ENCODE results near the gene FNTB.
"Not testable (repeated sequence)": the region's sequence is repeated elsewhere in the genome, so short reads cannot be mapped to it uniquely, and the experiment has no call there.

Gene FNTB

DNA sequence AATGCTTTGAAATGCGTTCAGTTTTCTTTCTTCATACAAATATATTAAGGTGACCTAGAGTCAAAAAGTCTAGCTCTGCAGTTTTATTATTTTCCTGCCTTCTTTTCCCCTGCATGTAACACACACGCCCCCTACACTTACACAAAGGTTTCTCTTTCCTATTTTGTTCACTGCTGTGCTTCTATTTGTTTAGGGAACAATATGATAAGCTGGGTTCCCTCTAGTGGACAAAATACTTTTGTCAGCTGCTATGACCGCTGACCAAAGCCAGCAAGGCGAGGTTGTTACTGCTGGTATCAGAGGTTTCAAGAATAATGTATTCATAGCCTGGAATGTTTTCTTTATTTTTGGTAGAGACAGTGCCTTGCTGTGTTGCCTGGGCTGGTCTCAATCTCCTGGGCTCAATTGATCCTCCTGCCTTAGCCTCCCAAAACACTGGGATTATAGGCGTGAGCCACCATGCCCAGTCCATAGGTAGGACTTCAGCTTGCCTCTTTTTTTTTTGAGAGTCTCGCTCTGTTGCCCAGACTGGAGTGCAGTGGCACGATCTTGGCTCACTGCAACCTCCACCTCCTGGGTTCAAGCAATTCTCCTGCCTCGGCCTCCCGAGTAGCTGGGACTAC lies 33.4 kb downstream of the FNTB start:
- peak; percentile 72 for DNase-seq

DNA sequence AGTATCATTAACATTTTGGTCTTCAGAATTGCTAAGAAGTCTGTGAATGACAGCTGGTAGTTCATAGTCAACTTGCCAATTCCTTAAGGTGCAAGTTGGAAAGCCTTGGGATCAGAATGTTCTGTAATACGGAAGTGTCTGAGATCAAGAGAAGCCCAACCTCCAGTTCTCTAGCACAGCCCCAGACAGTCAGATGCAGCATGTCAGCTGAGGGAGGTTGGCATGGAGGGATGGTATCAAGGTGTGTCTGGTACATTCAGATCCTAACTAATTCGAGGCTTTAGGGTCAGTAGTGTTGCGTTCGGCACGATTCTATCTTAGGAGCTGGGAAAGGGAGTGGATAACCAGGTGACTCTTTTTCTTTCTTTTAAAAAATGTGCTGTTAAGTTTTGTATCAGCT lies 38.3 kb downstream of the FNTB start:
- DNase-seq: no peak

DNA sequence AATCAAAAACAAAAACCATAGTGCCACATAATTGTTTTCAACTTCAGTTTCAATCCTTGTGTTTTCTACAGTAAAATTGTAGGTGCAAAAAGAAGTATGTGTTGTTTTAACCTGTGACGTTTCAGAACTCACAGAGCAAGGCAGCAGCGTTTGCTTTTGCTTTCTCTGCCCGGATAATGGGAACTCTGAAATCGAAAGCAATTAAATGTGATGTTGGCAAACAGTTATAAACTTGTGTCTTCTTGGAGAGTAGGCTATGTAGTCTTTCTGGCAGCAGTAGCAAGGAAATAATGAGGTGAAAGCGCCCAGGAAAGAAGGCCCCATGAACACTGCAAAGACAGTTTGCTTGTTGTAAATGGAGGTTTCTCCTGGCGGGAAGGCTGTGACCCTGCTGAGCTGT lies 39.1 kb downstream of the FNTB start:
- DNase-seq: no peak

DNA sequence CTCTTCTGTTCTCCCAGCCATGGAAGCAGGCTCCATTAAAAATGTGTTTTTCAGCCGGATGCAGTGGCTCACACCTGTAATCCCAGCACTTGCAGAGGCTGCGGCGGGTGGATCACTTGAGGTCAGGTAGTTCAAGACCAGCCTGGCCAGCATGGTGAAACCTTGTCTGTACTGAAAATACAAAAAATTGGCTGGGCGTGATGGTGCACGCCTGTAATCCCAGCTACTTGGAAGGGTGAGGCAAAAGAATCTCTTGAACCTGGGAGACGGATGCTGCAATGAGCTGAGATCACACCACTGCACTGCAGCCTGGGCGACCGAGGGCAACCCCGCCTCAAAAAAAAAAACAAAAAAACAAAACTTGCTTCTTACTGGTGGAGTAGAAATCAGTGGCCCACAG lies 39.8 kb downstream of the FNTB start:
- DNase-seq: no peak

DNA sequence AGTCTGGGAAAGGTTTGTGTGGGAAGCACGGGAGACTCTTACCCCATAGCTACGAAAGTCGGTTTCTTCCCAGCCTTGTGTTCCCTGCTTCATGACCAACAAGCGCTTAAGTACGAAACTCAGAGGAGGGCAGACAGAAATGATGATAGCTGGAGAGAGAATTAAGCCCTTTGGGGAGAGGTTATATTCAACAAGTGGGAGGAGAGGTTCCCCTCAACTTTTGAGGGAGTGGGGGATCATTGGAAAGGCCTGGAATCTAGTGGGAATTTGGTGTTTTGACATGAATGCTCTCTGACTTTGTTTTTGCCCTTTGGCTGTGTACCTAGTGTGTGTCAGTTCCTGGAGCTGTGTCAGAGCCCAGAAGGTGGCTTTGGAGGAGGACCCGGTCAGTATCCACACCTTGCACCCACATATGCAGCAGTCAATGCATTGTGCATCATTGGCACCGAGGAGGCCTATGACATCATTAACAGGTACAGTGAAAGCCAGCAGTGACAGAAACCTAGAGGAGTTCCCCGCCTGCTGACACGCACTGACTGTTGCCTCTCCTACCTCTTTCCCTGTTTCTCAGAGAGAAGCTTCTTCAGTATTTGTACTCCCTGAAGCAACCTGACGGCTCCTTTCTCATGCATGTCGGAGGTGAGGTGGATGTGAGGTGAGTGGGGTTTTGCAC lies 40.6 kb downstream of the FNTB start:
- no peak for DNase-seq

DNA sequence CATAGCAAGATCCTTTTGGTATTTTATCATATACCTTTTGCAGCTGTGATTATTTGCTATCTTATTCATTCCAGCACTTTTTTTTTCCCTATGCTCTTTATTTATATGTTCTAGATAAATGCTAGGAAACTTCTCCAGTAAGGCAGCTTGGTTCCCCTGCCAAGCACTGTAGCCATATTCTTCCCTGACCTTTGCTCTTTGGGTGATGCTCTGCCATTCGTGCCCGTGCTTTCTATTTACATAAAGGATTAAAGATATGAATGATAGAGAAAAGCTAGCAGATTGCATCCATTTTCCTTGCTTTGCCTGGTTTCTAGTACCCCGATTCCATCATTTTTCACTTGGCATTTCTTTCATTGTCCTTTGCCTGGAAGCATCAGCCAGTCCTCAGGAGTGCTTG lies 42.2 kb downstream of the FNTB start:
- no peak for DNase-seq

DNA sequence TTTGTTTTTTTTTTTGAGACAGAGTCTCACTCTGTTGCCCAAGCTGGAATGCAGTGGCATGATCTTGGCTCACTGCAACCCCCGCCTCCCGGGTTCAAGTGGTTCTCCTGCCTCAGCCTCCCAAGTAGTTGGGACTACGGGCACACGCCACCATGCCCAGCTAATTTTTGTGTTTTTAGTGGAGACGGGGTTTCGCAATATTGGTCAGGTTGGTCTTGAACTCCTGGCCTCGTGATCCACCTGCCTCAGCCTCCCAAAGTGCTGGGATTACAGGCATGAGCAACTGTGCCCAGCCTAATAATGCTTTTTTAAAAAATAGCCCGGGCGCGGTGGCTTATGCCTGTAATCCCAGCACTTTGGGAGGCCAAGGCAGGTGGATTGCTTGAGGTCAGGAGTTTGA lies 44.6 kb downstream of the FNTB start:
- DNase-seq: not testable (repeated sequence)

DNA sequence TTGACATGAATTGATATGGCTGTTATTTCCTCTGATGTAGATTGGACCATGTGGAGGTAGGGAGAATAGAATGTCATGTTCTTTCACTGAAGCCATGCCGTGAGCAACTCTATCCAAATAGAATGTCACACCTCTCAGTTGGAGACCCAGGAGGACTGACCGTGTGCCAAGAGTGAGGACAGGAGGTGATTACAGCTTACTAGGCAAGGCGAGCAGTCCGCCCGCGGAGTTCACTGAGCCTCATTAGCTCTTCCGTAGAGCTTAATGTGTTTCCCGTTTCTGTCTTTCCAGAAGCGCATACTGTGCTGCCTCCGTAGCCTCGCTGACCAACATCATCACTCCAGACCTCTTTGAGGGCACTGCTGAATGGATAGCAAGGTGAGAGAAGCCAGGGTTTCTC lies 45.6 kb downstream of the FNTB start:
- no peak for DNase-seq

DNA sequence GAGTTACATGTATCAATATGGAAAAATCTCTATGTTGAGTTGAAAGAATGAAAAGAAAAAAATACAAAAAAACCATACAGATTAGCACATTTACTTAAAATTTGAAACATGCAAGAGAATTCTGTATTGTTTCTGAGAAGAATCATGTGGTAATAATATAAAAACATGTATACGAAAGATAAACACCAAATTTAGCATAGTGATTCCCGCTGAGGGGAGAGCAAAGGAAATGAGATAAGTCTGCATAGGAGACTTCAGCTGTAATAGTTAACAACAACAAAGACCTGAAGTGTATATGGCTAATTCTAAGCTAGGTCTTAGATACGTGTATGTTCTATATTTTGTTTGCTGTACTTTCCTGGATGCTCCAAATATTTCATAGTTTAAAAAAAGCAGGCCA lies 46.5 kb downstream of the FNTB start:
- DNase-seq: no peak

DNA sequence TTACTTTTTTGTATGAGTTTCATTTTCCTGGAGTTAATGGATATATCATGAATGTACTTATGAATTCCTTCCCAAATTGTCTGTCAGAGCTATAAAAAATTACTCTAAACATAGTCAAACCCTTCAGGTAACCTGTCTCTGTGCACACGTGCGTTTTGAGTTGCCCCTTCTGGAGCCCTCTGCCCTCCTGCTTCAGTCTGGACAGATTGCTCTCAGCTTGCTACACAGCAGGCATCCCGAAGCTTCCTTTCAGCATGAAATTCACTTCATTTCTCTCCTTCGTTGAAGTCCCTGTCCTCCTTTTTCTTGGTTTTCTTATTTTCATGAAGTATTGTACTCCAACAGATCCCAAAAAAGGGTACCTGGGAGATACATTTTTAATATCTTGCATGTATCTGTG lies 47.3 kb downstream of the FNTB start:
- no peak for DNase-seq

DNA sequence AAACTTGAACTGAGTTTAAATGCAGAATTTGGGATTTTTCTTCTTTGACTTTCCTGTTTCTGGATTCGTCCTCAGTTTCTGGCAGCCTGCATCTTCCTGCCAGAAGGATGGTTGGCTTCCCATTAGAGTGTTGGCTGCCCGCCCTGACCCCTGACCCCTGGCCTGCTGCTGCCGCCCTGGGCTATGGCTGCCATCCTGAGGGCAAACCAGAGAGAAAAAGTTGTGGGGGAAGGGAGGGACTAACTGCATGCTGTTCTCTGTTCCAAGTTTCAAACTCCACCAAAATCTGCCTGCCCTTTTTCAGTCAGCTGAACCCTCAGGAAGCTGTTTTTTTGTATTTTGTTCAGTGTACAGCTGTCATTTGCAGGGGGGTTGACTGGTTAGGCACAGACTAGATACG lies 48.4 kb downstream of the FNTB start:
- DNase-seq: no peak

DNA sequence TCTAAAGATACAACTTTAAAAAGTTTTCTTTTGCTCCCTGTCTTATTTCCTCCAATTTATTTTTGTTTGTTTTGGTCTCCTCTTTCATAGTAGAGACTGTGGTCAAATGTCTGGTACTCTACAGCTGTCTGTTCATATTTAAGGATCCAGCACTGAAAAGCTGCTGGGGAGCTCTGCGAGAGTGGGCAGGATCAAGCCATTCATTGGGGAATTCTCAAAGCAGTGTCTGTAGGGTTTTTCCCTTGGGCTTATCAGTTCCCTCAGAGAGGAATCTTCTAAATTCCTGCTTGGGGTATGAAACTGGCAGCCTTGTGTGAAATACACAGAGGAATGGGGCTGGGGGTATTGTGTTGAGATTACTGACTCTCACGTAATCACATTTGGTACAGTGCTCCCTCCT lies 52.3 kb downstream of the FNTB start:
- no peak for DNase-seq

DNA sequence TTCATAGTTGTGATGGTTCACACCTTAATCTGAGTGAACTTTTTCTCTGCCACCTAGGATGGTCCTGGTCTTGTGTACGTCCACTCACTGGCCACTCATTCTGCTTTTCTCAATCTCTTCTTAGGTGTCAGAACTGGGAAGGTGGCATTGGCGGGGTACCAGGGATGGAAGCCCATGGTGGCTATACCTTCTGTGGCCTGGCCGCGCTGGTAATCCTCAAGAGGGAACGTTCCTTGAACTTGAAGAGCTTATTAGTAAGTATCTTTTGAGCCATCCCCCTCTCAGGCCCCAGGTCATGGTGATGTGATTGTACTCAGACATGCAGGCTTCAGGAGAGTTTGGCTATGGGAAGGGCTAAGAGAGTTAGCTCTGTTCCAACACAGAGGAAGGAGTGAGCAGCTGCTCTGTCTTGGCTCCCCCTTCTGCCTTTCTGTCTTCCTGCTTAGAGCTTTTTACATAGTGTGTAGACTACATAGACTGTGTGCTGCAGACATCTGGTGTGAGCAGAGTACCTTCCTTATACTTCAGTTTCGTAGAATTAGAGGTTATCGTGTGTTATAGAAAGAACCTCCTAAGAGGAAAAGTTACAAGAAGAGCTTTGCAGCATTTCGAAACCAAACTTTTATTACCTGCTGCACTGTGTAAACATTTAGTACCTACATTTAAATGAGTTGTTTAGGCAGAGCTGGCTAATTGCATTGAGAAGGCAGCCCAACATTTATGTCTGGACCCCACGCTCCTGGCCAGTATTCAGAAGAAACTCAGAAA lies 54.2 kb downstream of the FNTB start:
- DNase-seq: no peak

DNA sequence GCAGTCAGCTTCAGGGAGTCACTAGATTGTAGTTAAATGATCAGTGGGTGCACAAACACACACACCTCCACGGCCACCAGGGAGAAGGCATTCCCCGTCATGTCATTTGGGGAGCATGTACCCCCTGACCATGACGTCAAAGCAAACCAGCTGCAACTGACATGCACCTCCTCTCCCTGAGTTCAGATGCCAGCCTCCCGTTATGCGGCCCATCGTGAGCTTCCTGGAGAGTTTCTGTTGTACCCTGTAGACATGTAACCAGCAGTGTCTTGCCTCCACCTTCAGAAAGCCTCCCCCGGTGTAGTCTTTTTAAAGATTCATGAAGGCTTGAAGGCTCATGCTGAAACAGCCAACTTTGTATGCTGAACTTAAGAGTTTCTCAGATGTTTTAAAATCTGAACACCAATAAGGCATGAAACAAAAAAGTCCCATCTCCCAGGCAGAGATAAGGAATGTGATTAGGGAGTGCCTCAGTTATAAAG lies 54.8 kb downstream of the FNTB start:
- no peak for DNase-seq

DNA sequence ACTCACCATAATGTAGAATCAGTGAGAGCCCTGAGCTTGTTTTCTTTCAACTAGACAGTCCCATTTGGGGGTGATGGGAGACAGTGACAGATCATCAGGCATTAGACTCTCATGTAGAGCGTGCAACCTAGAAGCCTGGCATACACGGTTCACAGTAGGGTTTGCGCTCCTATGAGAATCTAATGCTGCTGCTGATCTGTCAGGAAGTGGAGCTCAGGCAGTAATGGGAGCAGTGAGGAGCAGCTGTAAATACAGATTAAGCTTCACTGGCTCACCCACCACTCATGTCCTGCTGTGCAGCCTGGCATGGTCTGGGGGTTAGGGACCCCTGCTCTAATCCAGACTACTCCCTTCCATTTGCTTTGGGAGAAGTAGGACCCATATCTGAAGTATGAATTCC lies 55.6 kb downstream of the FNTB start:
- DNase-seq: no peak

DNA sequence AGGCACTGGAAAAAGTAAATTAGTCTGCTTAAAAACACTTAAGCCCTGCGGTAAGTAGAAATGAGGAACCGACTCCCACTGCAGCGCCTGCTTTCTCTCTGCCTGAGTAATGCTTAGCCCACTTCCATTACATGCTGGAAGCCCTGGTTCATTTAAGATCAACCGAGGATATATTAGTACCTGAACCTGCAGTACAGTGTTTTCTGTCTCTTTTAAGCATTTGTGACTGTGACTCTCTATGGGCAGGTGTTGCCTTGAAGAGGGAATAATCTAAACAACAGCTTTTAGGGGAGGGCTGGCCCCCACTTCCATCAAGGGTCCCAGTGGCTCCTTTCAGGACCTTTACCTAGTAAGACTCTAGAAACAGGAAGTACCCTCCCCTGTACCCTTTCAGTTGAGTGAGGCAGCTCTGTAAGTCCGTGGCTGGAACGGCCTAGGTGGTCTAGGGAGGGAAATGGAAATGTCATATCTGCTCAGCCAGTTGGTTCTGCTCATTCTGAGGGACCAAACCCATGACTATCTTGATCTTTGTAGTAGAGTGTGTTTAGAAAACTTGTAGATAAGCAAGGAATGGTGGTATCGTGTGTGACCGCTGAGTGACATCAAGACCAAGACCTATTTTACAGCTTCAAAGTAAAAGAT lies 56.2 kb downstream of the FNTB start:
- DNase-seq: no peak

DNA sequence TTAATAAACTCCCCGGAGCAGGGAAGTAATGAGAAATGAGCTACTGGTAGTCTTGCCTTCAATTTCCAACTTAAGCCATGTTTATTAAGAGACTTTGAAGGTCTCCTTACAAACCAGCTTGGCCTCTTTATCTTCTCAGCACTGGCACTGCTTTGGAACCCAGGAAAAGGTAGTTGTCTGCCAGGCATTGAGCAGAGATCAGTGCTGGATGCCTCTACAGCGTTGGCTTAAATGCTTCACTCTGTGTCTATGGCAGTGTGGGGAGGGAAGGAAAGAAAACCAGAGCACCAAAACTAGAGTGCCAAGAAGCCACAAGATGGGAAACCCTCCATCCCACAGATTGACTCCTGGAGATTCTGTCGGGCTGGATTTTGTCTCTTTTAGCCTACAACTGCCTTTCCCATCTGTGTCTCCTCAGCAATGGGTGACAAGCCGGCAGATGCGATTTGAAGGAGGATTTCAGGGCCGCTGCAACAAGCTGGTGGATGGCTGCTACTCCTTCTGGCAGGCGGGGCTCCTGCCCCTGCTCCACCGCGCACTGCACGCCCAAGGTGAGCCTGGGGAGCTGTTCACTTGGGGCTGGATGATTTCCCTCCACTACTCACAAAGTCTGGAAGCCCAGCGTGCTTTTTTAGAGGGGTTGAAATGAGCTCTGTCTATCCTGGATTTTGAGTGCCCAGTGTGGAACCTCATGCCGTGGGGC lies 57.3 kb downstream of the FNTB start:
- DNase-seq: no peak

DNA sequence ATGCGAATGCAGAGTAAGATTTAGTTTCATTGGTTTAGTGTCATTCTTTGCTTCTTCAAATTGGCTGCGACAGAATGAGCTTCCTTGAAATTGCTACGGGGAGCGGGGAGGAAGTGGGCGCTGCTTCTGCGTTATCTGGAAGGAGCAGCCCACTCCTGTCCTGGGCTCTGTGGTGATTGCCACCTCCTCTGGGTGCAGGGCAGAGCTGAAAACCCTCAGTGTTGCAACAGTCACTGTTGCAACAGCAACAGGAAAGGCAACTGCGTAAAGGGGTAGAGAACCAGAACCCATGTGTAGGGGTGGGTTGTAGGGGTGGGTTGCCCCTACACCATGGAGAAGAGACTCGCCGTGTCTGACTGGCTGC lies 57.9 kb downstream of the FNTB start:
- DNase-seq: no peak

DNA sequence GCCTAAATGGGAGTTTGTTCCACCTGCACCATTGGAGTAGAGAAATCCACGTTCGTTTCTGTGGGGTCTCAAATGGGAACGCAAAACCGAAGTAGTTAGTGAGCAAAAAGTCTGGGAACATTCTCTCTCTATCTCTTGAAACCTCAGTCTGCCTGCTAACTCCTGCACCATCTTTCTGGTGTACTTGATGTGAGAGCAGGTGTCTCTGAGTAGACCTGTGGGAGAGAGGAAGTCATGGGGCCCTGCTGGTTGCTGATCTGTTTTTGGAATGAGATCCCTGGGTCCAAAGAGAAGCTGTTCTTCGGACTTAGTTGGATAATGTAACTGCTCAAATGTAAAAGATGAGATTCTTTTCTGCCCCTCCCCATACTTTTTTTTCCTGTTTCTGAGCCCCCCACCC lies 58.3 kb downstream of the FNTB start:
- DNase-seq: no peak

DNA sequence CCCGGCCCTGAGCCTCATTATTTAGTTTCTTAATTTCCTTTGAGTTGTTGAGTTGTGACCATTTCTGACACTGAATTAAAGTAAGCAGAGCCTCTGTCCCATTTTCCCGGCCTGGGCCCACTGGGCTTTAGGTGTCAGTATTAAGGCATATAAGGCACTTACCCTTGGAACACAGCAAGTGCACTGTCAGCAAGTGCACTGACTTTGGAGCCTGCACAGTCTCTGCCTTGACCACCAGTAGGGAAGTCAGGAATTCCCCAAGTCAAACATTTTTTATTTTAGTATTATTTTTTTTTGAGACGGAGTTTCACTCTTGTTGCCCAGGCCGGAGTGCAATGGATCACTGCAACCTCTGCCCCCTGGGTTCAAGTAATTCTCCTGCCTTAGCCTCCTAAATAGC lies 59.0 kb downstream of the FNTB start:
- no peak for DNase-seq

DNA sequence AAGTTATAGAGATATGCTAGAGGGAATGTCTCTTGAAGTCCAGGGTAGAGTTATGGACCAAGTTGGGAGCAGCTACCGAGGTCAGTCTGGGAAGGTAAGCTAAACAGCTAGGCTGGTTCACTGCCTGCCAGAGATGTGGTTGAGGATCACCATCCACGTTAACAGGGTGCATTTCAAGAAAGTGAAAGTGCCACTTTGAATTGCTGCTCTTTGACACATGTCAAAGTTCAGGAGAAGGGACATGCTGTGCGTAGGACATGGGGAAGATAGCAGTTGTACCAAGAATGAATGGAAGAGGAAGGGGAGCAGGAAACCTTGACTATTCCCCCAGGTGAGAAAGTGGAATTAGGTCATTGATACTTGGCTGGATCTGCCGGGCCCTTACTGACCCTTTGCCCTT lies 66.1 kb downstream of the FNTB start:
- DNase-seq: no peak

DNA sequence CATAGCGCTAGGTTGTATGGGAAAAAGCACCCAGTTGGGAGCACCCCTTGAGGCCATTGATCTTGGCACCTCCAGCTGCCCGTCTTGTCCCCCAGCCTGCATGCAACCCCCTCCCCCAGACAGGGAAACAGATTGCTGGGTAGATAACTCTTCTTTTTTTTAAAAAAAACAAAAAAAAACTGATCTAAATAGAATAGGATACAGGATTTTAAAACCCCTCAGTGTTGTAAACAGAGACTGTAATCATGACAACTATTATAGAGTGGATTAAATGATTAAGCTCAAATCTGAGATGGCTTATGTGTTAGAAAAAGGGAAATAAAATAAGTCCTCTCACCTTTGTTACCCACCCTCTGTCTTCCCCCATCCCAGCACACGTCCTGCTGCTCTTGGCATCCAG lies 66.8 kb downstream of the FNTB start:
- DNase-seq: no peak

DNA sequence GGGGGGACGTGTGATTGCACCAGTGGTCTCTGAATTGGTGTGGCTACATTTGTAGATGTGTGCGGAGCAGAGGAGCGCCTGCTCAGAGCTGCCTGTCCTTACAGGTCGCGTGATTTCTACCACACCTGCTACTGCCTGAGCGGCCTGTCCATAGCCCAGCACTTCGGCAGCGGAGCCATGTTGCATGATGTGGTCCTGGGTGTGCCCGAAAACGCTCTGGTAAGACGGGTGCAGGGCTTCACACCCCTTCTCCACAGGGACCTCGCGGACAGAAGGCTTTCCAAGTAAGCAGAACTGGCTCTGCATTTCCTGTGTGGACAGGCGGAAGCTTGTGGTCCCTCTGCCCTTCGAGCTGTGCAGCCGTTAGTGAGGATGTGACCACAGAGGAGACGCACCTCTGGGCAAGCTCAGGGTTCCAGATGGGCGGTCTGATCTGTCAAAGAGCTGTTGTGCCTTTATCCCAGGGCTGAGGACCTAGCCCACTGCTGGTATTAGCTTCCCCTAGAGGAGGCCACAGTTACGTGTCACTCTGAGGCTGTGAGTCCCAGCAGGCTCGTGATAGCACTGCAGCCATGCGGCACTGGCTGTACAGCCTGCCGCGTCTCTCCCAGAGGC lies 67.9 kb downstream of the FNTB start:
- no peak for DNase-seq

Measured in fibroblast of skin of right biceps (primary cell).